PFSK-1 (cell line): ENCODE measurements around the gene ACOT7.

Experiments
- FOXP2 ChIP-seq: optimal IDR thresholded peaks from 2 replicates; pipeline ENCODE3; 2011; ENCODE audit warnings: borderline replicate concordance, control low read depth, inconsistent platforms; ENCODE audit not compliant: insufficient read depth; ENCODE audit errors: extremely low read length, extremely low read depth
- POLR2AphosphoS5 ChIP-seq: IDR thresholded peaks from 2 replicates; pipeline ENCODE4 v1.6.1; 2012; ENCODE audit warnings: low read depth, mild to moderate bottlenecking, control low read depth, low read length, moderate library complexity
- SIN3A ChIP-seq: IDR thresholded peaks from 2 replicates; pipeline ENCODE4 v1.6.1; 2012; ENCODE audit warnings: mild to moderate bottlenecking, low read length, moderate library complexity, borderline replicate concordance; ENCODE audit not compliant: insufficient read depth
- TAF1 ChIP-seq: IDR thresholded peaks from 2 replicates; pipeline ENCODE4 v1.6.1; 2012; ENCODE audit warnings: low read length, control low read depth, borderline replicate concordance; ENCODE audit not compliant: insufficient read depth
- TF ChIP-seq, protein P1 (sequence below), 2 experiments: IDR thresholded peaks; 2 replicates each; pipeline versions ENCODE4 v1.6.1 to v1.8.0; 2011 to 2012; ENCODE audit warnings: low read depth in 2 of 2, low read length in 2 of 2, control low read depth in 1 of 2, inconsistent platforms in 1 of 2, mild to moderate bottlenecking in 1 of 2, moderate library complexity in 1 of 2; ENCODE audit not compliant: insufficient read depth in 1 of 2

ACOT7 gene

DNA sequence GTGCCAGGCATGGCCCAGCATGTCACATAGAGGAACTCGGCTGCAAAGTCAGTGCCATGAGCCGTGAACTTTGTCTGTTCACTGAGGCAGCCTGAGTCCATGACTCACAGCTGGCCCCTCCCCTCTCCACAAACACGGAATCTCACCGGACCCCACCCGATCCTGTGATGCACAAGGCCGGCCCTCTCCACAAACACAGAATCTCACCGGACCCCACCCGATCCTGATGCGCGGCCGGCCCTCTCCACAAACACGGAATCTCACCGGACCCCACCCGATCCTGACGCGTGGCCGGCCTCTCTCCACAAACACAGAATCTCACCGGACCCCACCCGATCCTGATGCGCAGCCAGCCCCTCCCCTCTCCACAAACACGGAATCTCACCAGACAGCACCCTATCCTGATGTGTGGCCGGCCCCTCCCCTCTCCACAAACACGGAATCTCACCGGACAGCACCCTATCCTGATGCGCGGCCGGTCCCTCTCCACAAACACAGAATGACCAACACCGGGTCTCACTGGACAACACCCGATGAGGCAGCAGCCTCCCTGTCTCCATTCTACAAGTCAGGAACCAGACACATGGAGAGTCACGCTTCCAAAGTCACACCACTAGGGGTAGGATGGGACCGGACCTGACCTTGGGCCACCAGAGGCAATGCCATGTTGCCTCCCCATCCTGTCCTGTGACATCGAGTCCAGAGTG, 93.1 kb downstream of the ACOT7 start:
- TF ChIP-seq SIN3A (no peak), POLR2AphosphoS5 (no peak), TAF1 (no peak), FOXP2 (no peak)
- TF ChIP-seq, protein P1, sequence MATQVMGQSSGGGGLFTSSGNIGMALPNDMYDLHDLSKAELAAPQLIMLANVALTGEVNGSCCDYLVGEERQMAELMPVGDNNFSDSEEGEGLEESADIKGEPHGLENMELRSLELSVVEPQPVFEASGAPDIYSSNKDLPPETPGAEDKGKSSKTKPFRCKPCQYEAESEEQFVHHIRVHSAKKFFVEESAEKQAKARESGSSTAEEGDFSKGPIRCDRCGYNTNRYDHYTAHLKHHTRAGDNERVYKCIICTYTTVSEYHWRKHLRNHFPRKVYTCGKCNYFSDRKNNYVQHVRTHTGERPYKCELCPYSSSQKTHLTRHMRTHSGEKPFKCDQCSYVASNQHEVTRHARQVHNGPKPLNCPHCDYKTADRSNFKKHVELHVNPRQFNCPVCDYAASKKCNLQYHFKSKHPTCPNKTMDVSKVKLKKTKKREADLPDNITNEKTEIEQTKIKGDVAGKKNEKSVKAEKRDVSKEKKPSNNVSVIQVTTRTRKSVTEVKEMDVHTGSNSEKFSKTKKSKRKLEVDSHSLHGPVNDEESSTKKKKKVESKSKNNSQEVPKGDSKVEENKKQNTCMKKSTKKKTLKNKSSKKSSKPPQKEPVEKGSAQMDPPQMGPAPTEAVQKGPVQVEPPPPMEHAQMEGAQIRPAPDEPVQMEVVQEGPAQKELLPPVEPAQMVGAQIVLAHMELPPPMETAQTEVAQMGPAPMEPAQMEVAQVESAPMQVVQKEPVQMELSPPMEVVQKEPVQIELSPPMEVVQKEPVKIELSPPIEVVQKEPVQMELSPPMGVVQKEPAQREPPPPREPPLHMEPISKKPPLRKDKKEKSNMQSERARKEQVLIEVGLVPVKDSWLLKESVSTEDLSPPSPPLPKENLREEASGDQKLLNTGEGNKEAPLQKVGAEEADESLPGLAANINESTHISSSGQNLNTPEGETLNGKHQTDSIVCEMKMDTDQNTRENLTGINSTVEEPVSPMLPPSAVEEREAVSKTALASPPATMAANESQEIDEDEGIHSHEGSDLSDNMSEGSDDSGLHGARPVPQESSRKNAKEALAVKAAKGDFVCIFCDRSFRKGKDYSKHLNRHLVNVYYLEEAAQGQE (IDR thresholded peaks at IDR 0.05; ENCODE audit: insufficient read depth in 1 of 2, low read depth in 2 of 2, low read length in 2 of 2): no peak

DNA sequence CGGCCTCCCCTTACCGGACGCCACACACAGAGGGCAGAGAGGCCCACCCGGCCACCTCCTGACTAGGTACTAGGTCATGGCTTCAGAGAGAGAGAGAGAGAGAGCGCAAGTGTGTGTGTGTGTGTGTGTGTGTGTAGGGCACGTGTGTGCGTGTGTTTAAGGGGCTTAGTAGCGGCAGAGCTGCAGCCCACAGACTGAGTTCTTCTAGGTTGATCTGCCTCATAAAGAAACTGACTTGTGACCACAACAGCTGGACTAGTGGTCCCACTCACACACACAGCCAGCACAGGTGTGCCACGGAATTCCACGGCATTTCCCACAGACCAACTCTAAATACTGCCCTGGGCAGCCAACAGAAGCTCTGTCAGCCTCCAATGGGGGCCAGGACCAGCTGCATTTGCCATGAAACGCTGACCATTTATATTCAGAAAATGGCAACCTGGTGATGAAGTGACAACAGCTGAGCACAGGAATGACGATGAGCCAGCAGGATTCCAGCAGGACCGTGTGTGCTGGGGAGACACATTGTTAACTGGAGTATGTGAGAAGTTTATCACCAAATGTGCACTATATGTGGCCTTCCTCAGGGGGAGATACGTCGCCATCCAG, 93.9 kb downstream of the ACOT7 start:
- TF ChIP-seq, protein P1 (IDR thresholded peaks at IDR 0.05; ENCODE audit: insufficient read depth in 1 of 2, low read depth in 2 of 2, low read length in 2 of 2): no peak
- TF ChIP-seq POLR2AphosphoS5: no peak
- TF ChIP-seq FOXP2: no peak
- no peak for TF ChIP-seq TAF1
- no peak for TF ChIP-seq SIN3A

DNA sequence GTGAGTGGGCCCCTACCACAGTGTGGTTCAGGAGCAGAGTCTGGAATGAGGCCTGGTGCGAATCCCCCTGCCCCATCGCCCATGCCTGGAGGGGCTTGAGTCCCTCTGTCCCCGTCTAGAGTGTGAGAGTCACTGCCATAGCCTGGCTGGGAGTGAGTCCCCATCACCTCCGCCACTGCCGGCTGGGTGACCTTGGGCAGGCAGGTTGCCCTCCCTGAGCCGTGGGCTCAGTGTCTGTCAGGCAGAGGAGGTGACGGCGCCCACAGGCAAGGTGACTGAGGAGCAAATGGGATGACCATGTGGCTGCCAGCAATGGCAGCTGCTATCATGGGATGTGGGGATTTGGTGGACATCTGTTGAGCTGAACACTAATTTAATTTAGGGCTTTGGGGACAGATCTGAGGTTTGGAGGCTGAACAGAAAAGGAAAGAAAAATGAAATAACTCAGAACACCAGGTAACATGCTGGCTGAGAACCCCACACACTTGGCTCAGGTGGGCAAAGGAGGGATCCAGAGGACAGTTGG, 94.6 kb downstream of the ACOT7 start:
- TF ChIP-seq, protein P1 (IDR thresholded peaks at IDR 0.05; ENCODE audit: insufficient read depth in 1 of 2, low read depth in 2 of 2, low read length in 2 of 2): no peak
- TF ChIP-seq SIN3A: no peak
- TF ChIP-seq TAF1: no peak
- TF ChIP-seq FOXP2: no peak
- TF ChIP-seq POLR2AphosphoS5: no peak

DNA sequence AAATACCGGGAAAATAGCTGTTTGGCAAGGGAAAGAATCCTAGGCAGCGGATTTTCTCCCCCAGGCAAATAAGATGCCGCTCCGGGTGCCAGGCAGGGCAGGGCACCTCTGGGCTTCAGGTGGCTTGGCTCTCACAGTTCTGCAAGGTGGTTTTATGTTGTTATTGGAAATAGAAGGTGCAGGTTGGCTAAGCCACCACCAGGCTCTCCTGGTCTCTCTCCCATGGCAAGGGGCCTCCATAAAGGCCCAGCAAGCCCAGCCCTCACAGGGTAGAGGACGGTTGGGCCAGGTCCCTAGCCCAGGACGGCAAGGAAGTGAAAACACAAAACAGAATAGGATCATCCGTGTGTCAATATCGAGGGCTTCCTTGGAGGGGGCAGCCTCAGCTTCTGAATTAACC, 95.0 kb downstream of the ACOT7 start:
- no peak for TF ChIP-seq POLR2AphosphoS5
- no peak for TF ChIP-seq SIN3A
- TF ChIP-seq, protein P1 (IDR thresholded peaks at IDR 0.05; ENCODE audit: insufficient read depth in 1 of 2, low read depth in 2 of 2, low read length in 2 of 2): no peak
- TF ChIP-seq FOXP2: no peak
- TF ChIP-seq TAF1: no peak
